ENCODE results near the gene CCDC201.

The CCDC201 gene

GRCh38 chr7:45897042-45897690 is 24.3 kb upstream of the CCDC201 start:
- Histone ChIP-seq H4K20me1 (ENCODE audit: low read depth, low read length) (no peaks in the 10 kb centered on the region), H3K27ac (ENCODE audit: low read depth, low read length) (no peak overlapping the region), H3K36me3 (ENCODE audit: low read length) (no peaks in the 10 kb centered on the region), H3K4me3 (ENCODE audit: insufficient read depth, low read length, poor library complexity, severe bottlenecking) (no peak overlapping the region), H3K79me2 (ENCODE audit: insufficient read depth, low read length) (no peaks in the 10 kb centered on the region), H3K4me2 (ENCODE audit: low read depth, low read length, poor library complexity, severe bottlenecking) (no peak overlapping the region), H3K9ac (ENCODE audit: low read length) (no peak overlapping the region), H3K9me2 (replicated peaks; ENCODE audit: insufficient read depth, low read length) (no peaks in the 10 kb centered on the region; the same call in 1 of the 2 replicates), H3K27me3 (ENCODE audit: low read length) (no peaks in the 10 kb centered on the region), H3F3A (ENCODE audit: insufficient read depth) (no peaks in the 10 kb centered on the region), H2AFZ (ENCODE audit: low read depth, low read length, severe bottlenecking) (no peak overlapping the region), H3K9me3 (ENCODE audit: insufficient read depth, low read length) (no peaks in the 10 kb centered on the region)
- TF ChIP-seq EZH2phosphoT487 (conservative IDR thresholded peaks at IDR 0.05; ENCODE audit: low read length), result no peak
- no peak for TF ChIP-seq CTCF (IDR thresholded peaks at IDR 0.05; ENCODE audit: insufficient read depth, low read length, poor library complexity, severe bottlenecking)

GRCh38 chr7:45894665-45895062 is 21.8 kb upstream of the CCDC201 start:
- no peaks in the 10 kb centered on the region for H3K79me2 ChIP-seq (ENCODE audit: insufficient read depth, low read length)

GRCh38 chr7:45893996-45894664 is 21.2 kb upstream of the CCDC201 start:
- H3K9ac ChIP-seq (ENCODE audit: low read length), result no peak overlapping the region
- H3K4me2 ChIP-seq (ENCODE audit: low read depth, low read length, poor library complexity, severe bottlenecking), result no peak overlapping the region
- H3K79me2 ChIP-seq (ENCODE audit: insufficient read depth, low read length), result no peaks in the 10 kb centered on the region
- H3K27ac ChIP-seq (ENCODE audit: low read depth, low read length), result no peak overlapping the region
- no peaks in the 10 kb centered on the region for H3K36me3 ChIP-seq (ENCODE audit: low read length)
- no peaks in the 10 kb centered on the region for H3F3A ChIP-seq (ENCODE audit: insufficient read depth)
- no peaks in the 10 kb centered on the region for H4K20me1 ChIP-seq (ENCODE audit: low read depth, low read length)
- H3K4me3 ChIP-seq (ENCODE audit: insufficient read depth, low read length, poor library complexity, severe bottlenecking), result no peak overlapping the region
- no peak overlapping the region for H2AFZ ChIP-seq (ENCODE audit: low read depth, low read length, severe bottlenecking)
- H3K9me2 ChIP-seq (replicated peaks; ENCODE audit: insufficient read depth, low read length), result no peaks in the 10 kb centered on the region; the same call in 1 of the 2 replicates
- no peaks in the 10 kb centered on the region for H3K9me3 ChIP-seq (ENCODE audit: insufficient read depth, low read length)
- H3K27me3 ChIP-seq (ENCODE audit: low read length), result no peaks in the 10 kb centered on the region
- TF ChIP-seq EZH2phosphoT487 (conservative IDR thresholded peaks at IDR 0.05; ENCODE audit: low read length) (no peak), CTCF (IDR thresholded peaks at IDR 0.05; ENCODE audit: insufficient read depth, low read length, poor library complexity, severe bottlenecking) (no peak)

More at GRCh38 chr7:45894665-45895062, 21.8 kb upstream of the CCDC201 start:
- no peak for TF ChIP-seq CTCF (IDR thresholded peaks at IDR 0.05; ENCODE audit: insufficient read depth, low read length, poor library complexity, severe bottlenecking)
- no peak for TF ChIP-seq EZH2phosphoT487 (conservative IDR thresholded peaks at IDR 0.05; ENCODE audit: low read length)
- H3K4me2 ChIP-seq (ENCODE audit: low read depth, low read length, poor library complexity, severe bottlenecking), result no peak overlapping the region
- no peaks in the 10 kb centered on the region for H3K27me3 ChIP-seq (ENCODE audit: low read length)
- H3K9me3 ChIP-seq (ENCODE audit: insufficient read depth, low read length), result no peaks in the 10 kb centered on the region
- H3K27ac ChIP-seq (ENCODE audit: low read depth, low read length), result no peak overlapping the region
- no peak overlapping the region for H2AFZ ChIP-seq (ENCODE audit: low read depth, low read length, severe bottlenecking)
- H3K9me2 ChIP-seq (replicated peaks; ENCODE audit: insufficient read depth, low read length), result no peaks in the 10 kb centered on the region; the same call in 1 of the 2 replicates
- H3F3A ChIP-seq (ENCODE audit: insufficient read depth), result no peaks in the 10 kb centered on the region
- H3K36me3 ChIP-seq (ENCODE audit: low read length), result no peaks in the 10 kb centered on the region
- no peak overlapping the region for H3K4me3 ChIP-seq (ENCODE audit: insufficient read depth, low read length, poor library complexity, severe bottlenecking)
- no peak overlapping the region for H3K9ac ChIP-seq (ENCODE audit: low read length)
- H4K20me1 ChIP-seq (ENCODE audit: low read depth, low read length), result no peaks in the 10 kb centered on the region
